SHP77 treated with DMSO at 0.1 percent for 48 hours (cell line): ENCODE measurements around the gene CPPED1.

Experiments used
- DNase-seq: peaks from one replicate; lab custom pipeline; 2025; lab: John Stamatoyannopoulos, UW

CPPED1 gene

GRCh38 chr16:12646098-12646489, 157.6 kb downstream of the CPPED1 start:
- DNase-seq: no peak

GRCh38 chr16:12643034-12643455, 160.6 kb downstream of the CPPED1 start:
- no peak for DNase-seq

- no peak for DNase-seq
Observed at GRCh38 chr16:12639044-12639443, 164.6 kb downstream of the CPPED1 start.

- DNase-seq: no peak
Observed at GRCh38 chr16:12637002-12637401, 166.7 kb downstream of the CPPED1 start.

- DNase-seq: no peak
Observed at GRCh38 chr16:12629271-12629670, 174.4 kb downstream of the CPPED1 start.

GRCh38 chr16:12628536-12628935, 175.2 kb downstream of the CPPED1 start:
- no peak for DNase-seq

- no peak for DNase-seq
Observed at GRCh38 chr16:12627394-12627793, 176.3 kb downstream of the CPPED1 start.

GRCh38 chr16:12626411-12626810, 177.3 kb downstream of the CPPED1 start:
- DNase-seq: no peak

GRCh38 chr16:12625716-12626115, 178.0 kb downstream of the CPPED1 start:
- DNase-seq: no peak

GRCh38 chr16:12625068-12625467, 178.6 kb downstream of the CPPED1 start:
- DNase-seq: no peak

- no peak for DNase-seq
Observed at GRCh38 chr16:12620150-12620549, 183.5 kb downstream of the CPPED1 start.

- DNase-seq: no peak
Observed at GRCh38 chr16:12618515-12618914, 185.2 kb downstream of the CPPED1 start.

- DNase-seq: no peak
Observed at GRCh38 chr16:12617401-12617819, 186.3 kb downstream of the CPPED1 start.

- no peak for DNase-seq
Observed at GRCh38 chr16:12614662-12615278, 188.9 kb downstream of the CPPED1 start.

- no peak for DNase-seq
Observed at GRCh38 chr16:12613992-12614661, 189.6 kb downstream of the CPPED1 start.

GRCh38 chr16:12613131-12613991, 190.3 kb downstream of the CPPED1 start:
- DNase-seq: no peak

- no peak for DNase-seq
Observed at GRCh38 chr16:12612598-12613101, 191.0 kb downstream of the CPPED1 start.

- no peak for DNase-seq
Observed at GRCh38 chr16:12611916-12612597, 191.6 kb downstream of the CPPED1 start.

- no peak for DNase-seq
Observed at GRCh38 chr16:12611006-12611477, 192.6 kb downstream of the CPPED1 start.

- DNase-seq: no peak
Observed at GRCh38 chr16:12609937-12610699, 193.6 kb downstream of the CPPED1 start.
